Stimulated activated CD4-positive, alpha-beta T cell treated with anti-CD3 and anti-CD28 coated beads, TNF-alpha, amount 100 ng/mL, for 24 hours (primary cell): ENCODE data around the gene PTAFR.
"Not testable (repeated sequence)": the region's sequence is repeated elsewhere in the genome, so short reads cannot be mapped to it uniquely, and the experiment has no call there.

Experiments used
- DNase-seq, 3 experiments: peaks; one replicate each; pipeline ENCODE4 v3.0.0-alpha.2; 2020; ENCODE audit warnings: low read depth in 3 of 3

Gene PTAFR

GRCh38 chr1:28145728-28146127 lies 30.8 kb downstream of the PTAFR start:
- no peak for DNase-seq

DNA sequence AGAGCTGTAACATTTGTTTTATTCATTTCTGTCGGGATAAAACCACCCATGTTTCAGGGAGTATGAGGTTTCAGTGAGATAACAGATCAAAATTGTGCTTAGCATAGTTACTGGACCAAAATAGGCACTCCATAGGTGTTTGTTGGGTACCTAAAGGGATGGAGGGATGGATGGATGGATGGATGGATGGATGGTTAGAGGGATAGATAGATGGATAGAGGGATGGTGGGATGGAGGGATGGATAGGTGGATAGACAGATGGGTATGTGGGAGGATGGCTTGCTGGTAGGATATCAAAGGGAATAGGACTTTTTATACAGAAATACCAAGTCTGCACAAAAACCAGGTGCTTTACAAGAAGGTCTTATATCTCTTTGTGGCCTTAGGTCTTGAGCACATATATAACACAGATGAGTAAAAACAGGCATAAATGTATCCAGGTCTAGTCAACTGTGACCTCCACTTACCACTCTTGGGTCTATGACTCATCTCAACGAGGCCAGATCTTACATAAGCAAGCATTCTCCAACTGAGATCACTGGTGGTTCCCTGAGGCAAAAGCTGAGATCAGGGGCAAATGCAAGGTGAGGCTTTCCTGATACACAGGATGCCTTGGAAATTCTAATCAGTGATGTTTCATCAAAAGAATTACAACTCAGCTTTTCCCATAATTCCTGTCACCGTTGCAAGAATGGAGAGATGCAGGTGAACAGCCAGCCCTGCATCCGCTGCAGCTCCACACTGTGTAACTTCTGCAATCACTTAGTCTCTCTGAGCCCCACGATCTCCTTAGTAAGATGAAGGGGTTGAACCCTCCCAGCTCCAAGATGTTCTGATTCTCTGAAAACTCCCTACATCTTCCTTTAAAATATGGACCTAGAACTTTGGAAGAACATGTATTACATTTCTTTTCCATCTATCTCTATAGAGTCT lies 32.0 kb downstream of the PTAFR start:
- DNase-seq = peak in 2 of 3 experiments; percentile 9 to 16

DNA sequence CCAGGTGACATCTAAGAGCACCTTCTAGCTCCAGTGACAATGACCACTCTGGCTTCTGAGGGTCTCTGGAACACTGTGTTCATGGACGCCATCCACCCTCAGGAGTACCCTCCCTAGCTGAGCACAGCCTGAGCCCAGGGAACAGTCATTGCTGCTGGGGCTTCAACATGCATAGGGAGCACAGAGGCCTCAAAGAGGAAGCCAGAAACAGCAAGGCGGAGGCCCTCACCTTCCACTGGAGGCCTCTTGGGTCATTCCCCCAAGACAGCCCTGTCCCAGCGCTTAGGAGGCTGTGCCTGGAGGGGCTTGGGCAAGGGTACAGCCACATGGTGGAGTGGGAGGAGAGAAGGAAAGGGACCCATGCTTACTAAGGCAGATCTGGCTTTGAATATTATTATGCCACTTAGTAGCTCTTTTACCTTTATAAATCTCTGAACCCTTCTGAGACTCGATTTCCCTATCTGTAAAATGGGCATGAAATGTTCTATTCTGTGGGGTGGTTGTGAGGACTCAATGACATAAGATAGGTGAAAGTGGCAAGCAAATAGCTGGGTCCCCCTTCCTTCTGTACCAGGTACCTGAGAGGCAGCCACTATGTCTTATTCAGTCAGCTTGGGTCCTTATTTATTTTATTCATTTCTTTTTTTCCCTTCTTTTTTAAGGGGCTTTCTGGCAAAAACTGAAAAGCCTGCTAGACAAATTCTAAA lies 32.8 kb downstream of the PTAFR start:
- no peak for DNase-seq

- DNase-seq = no peak
Observed at GRCh38 chr1:28141685-28142084, 34.8 kb downstream of the PTAFR start.

DNA sequence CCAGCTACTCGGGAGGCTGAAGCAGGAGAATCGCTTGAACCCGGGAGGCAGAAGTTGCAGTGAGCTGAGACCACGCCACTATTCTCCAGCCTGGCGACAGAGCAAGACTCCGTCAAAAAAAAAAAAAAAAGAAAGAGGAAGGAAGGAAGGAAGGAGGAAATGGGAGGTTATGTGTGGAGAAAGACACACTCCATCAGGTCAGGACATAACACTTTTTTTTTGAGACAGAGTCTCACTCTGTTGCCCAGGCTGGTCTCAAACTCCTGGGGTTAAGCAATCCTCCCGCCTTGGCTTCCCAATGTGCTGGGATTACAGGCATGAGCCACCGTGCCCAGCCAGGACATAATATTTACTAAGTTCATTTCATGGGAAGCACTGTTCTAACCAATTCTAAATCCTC lies 36.6 kb downstream of the PTAFR start:
- DNase-seq = not testable (repeated sequence)

- DNase-seq = no peak
Observed at GRCh38 chr1:28139025-28139712, 37.3 kb downstream of the PTAFR start.

- no peak for DNase-seq
Observed at GRCh38 chr1:28136922-28137613, 39.4 kb downstream of the PTAFR start.

DNA sequence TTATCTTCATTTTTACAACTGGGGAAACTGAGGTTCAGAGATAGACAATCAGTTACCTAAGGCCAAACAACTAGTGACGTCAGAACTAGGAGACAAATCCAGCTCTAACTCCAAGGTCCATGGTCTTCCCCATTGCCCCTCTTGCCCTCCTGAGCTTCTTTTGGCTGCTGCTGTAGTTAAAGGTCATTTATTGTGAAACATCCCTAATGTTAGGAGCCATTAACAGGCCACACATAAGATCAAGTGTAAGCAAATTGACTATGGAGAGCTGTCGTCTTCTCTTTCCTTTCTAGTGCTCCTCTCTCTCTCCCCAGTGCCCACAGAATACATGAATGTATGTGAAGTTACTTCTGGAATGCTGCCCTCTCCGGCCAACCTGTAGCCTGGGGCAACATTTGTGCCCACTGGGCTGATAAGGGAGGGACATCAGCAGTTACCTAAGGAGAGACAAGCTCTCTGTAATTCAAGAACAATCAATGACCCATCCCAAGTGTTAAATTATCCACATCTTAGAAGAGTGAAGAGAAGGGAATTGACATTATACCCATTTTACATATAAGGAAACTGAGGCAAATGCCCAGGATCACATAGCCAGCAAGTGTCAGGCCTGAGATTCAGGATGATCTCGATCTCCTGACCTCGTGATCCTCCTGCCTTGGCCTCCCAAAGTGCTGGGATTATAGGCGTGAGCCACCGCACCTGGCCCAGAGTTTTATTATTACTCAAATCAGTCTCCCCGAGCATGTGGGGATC lies 40.1 kb downstream of the PTAFR start:
- DNase-seq = no peak

GRCh38 chr1:28135371-28136168 lies 40.9 kb downstream of the PTAFR start:
- DNase-seq = no peak

DNA sequence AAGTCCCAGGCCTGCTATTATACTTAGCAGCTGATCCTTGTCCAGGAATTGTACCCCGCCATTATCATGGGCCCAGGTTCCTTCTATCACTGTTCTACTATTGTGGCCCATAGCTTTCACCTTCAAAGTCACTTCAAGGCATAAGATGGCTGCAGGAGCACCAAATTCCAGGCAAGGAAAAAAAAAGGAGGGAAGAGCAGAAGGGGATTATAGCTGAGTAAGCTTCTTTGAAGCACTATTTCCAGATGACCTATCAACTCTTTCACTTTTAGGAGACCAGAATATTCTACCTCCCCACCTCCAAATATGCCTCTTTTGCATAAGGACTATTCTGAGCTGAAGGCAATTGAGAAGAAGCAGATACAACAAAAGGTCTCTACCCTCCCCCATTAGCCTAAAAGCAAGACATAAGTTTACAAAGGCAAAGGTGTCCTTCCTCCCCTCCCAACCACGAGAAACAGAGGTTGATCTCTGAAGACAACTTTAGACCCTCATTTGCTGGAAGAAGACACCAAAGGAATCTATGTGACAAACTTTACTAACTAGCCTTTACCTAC lies 41.8 kb downstream of the PTAFR start:
- DNase-seq = no peak

DNA sequence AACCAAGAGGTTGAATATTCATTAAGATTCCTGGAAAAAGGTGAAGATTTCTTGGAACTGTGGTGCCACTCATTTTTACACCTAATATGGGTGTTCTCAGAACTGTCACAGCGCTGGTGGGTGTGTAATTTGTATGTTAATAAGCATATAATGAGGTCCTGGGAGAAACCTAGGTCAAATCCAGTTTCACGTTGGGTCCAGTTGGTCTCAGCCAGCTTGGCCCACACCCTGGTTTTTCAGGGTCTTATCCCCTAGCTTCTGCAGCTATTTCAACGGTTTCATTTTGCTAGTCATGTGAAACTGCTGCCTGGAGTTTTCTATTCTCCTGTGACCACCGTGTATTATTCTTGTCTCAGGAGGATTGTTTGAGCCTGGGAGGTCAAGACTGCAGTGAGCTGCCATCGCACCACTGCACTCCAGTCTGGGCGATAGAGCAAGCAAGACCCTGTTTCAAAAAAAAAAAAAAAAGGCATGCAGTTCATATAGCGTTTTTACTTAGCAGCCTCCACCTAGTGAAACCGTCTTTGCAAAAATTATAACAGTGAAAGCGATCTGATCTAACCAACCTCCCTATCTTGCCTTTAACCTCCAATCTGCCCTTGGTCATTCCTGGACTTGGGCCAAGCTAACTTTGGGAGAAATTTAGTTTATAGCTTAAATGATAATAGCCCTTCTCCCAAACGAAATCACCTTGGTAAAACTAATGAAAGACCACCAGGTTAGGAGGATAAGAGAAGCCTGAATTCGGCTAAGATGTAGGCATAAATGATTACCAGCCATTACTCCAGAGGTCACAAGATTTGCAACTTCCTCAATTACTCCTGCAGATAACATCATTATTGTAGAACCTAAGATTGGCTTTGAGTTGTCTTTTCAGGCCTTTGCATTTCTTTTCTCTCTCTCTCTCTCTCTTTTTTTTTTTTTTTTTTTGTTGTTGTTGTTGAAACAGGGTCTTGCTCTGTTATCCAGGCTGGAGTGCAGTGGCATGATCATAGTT lies 44.0 kb downstream of the PTAFR start:
- no peak for DNase-seq

DNA sequence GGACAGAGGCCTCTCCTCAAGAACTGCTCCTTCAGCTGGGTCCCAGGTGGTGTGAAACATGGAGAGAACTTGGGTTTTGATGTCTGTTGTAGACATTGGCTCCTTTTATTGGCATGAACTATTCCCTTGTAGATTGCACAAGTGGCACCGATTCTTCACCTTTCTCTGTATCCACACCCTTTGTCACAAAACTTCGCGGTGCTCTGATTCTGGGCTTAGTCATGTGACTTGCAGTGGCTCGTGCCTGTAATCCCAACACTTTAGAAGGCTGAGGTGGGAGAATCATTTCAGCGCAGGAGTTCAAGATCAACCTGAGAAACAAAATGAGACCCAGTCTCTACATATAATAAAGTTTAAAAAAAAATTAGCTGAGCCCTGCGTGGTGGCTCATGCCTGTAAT lies 45.6 kb downstream of the PTAFR start:
- DNase-seq = no peak

DNA sequence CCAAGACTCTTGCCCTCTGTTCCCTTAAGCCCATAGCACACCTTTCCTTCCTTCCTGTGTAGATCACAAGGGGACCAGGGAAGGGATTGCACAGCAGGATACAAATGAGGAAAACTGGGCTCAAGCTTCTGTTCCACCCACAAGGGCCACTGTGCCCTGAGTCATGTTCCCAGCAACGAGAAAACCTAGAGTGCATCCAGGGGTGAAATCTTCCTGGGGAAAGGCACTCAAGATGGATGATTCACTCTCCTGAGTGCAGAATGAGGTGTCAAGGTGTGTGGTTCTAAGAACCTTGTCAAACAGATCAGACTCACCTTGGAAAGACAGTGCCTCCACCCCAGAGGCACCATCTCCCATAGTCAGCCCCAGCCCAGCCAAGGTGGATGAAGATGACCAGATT lies 47.3 kb downstream of the PTAFR start:
- DNase-seq = no peak

DNA sequence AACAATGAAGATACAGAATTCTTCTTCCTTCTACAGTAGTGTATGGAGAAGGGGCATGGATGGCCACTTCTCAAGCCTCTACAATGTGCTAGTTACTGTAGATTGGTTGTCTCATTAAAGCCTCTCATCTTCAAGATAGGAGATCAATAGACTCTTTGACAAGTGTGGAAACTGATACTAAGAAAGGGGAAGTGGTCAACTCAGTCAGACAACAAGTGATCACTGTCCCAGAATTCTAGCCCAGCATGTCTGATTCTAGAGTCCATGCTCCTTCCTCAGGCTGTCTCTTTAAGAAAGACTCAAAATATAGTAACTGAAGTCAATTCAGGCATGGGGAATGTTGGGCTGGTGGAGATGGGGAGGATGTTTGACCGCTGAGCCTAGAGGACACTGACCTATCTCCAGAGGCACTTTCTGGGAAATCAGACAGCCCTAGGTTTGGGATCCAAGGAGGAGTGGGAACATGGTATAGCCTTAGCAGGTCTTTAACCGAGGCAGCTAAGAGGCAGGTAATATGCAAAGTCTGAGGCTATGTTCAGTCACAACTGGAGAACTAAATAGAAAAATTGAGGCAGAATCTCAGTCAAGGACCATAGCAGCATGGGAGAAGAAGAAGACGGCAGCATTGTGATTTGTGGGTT lies 48.8 kb downstream of the PTAFR start:
- no peak for DNase-seq

GRCh38 chr1:28126783-28127490 lies 49.6 kb downstream of the PTAFR start:
- no peak for DNase-seq

DNA sequence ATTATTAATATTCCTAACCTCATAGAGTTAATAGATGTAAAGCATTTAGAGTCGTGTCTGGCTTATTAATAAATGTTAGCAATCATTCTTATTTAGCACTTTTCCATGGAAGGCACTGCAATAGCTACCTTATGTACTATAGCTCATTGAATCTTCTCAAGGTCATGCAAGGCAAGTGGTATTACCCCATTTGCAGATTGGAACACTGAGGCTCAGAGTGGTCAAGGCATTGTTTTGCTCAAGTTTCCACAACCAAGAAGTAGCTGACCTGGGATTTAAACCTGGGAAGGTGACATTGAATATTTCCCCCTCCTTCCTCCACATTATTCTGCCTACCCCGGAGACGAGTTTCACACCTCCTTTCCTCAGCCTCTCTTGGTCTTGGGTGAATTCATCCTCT lies 50.3 kb downstream of the PTAFR start:
- DNase-seq = no peak

DNA sequence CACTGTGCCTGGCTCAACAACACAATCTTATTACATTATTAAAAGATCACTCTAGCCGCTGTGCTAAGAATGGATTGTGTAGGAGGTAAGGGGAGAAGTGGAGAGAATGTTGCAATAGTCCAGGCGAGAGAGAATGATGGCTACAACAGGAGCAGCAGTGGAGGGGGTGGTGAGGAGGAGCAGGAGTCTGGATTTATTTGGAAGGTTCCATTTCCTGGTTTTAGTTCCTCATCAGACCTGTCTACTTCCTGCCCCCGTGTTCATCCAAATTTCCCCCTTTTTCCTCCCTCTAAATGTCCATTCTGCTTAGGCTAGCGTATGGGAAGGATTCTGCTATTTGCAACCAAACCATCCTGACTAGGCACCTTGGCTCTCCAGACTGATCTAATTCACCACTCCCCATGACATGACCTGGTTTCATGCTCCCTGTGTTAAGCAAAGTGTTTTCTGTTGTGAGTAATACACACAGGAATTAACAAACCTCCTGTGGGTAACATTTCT lies 53.0 kb downstream of the PTAFR start:
- no peak for DNase-seq
